Measurements from ENCODE around the gene CRYAB. TPM values are rescaled to one million over a fixed set of nuclear protein-coding genes. Genes with fewer than 3 reads are reported as not detected.
A peak's percentile ranks its signal among the peaks of the same experiment; 100 is the strongest.

The CRYAB gene
- total and polyA plus RNA-seq, 2 experiments from 2014 or later = 15.3 to 91.8 TPM

GRCh38 chr11:111944139-111944538 is 32.6 kb upstream of the CRYAB start:
- no peak for TF ChIP-seq CTCF (IDR thresholded peaks at IDR 0.05; ENCODE audit: low read depth, low read length)
- no peaks in the 10 kb centered on the region for H3K9me3 ChIP-seq (ENCODE audit: low read depth)
- H3K4me3 ChIP-seq = no peak overlapping the region
- peaks cover 6% of the 10 kb centered on the region for H3K4me1 ChIP-seq (ENCODE audit: low read depth)
- peak in 1 of 2 donors; percentile 88 for DNase-seq (ENCODE audit: low read depth in 1 of 2, low spot score in 1 of 2)
- peak overlapping the region; percentile 58 for H3K27ac ChIP-seq
- no peaks in the 10 kb centered on the region for H3K27me3 ChIP-seq
- H3K36me3 ChIP-seq = no peaks in the 10 kb centered on the region

GRCh38 chr11:111942829-111943228 is 31.3 kb upstream of the CRYAB start:
- peak in 1 of 2 donors; percentile 77 for DNase-seq (ENCODE audit: low read depth in 1 of 2, low spot score in 1 of 2)
- no peaks in the 10 kb centered on the region for H3K27me3 ChIP-seq
- no peak for TF ChIP-seq CTCF (IDR thresholded peaks at IDR 0.05; ENCODE audit: low read depth, low read length)
- no peaks in the 10 kb centered on the region for H3K36me3 ChIP-seq
- H3K9me3 ChIP-seq (ENCODE audit: low read depth) = no peaks in the 10 kb centered on the region
- no peak overlapping the region for H3K27ac ChIP-seq
- no peak overlapping the region for H3K4me3 ChIP-seq
- H3K4me1 ChIP-seq (ENCODE audit: low read depth) = peaks cover 20% of the 10 kb centered on the region

- DNase-seq (ENCODE audit: low read depth in 1 of 2, low spot score in 1 of 2) = no peak
These were observed 30.4 kb upstream of the CRYAB start for GRCh38 chr11:111941963-111942362.

GRCh38 chr11:111939836-111940604 is 28.4 kb upstream of the CRYAB start:
- Histone ChIP-seq H3K27me3 (no peaks in the 10 kb centered on the region), H3K4me1 (ENCODE audit: low read depth) (peaks cover 33% of the 10 kb centered on the region), H3K4me3 (no peak overlapping the region), H3K9me3 (ENCODE audit: low read depth) (no peaks in the 10 kb centered on the region), H3K27ac (no peak overlapping the region), H3K36me3 (no peaks in the 10 kb centered on the region)
- no peak for TF ChIP-seq CTCF (IDR thresholded peaks at IDR 0.05; ENCODE audit: low read depth, low read length)
- DNase-seq (ENCODE audit: low read depth in 1 of 2, low spot score in 1 of 2) = peak in 1 of 2 donors; percentile 69

More at GRCh38 chr11:111941963-111942362, 30.4 kb upstream of the CRYAB start:
- Histone ChIP-seq H3K27me3 (no peaks in the 10 kb centered on the region), H3K9me3 (ENCODE audit: low read depth) (no peaks in the 10 kb centered on the region), H3K27ac (no peak overlapping the region), H3K4me1 (ENCODE audit: low read depth) (peaks cover 19% of the 10 kb centered on the region), H3K4me3 (no peak overlapping the region), H3K36me3 (no peaks in the 10 kb centered on the region)
- TF ChIP-seq CTCF (IDR thresholded peaks at IDR 0.05; ENCODE audit: low read depth, low read length) = no peak

- peak in 1 of 2 donors; percentile 31 for DNase-seq (ENCODE audit: low read depth in 1 of 2, low spot score in 1 of 2)
- no peaks in the 10 kb centered on the region for H3K36me3 ChIP-seq
- no peaks in the 10 kb centered on the region for H3K27me3 ChIP-seq
- TF ChIP-seq CTCF (IDR thresholded peaks at IDR 0.05; ENCODE audit: low read depth, low read length) = no peak
- H3K4me3 ChIP-seq = no peak overlapping the region
- no peaks in the 10 kb centered on the region for H3K9me3 ChIP-seq (ENCODE audit: low read depth)
- H3K4me1 ChIP-seq (ENCODE audit: low read depth) = peaks cover 40% of the 10 kb centered on the region
- peak overlapping the region; percentile 64 for H3K27ac ChIP-seq
These were observed 27.2 kb upstream of the CRYAB start for GRCh38 chr11:111938687-111939160.
